H1 (cell line): ENCODE results near the gene JAG1. TPM values are rescaled to one million over a fixed set of nuclear protein-coding genes. Genes with fewer than 3 reads are reported as not detected.

Experiments
- CTCF ChIA-PET: fragments of 300-600 bp; sonication (Branson Sonifier 250); formaldehyde crosslinking; loops from one replicate; lab custom pipeline; 2021; ENCODE audit not compliant: partially characterized antibody; lab: Charles Lee
- POLR2A ChIA-PET: fragments of 300-600 bp; sonication (Branson Sonifier 250); formaldehyde crosslinking; loops from one replicate; lab custom pipeline; 2021; ENCODE audit warnings: inconsistent platforms; ENCODE audit not compliant: partially characterized antibody; lab: Charles Lee
- DNase-seq, 2 experiments: peaks; one replicate each; pipeline versions ENCODE4 v3.0.0 to v3.0.0-alpha.2; 2010 to 2022; ENCODE audit warnings: low spot score in 2 of 2, low read depth in 1 of 2, mixed read lengths in 1 of 2
- FAIRE-seq: peaks from 2 replicates; lab custom pipeline; 2011; peaks lifted over from hg19 to GRCh38; lab: Jason Lieb, UNC
- H2AFZ ChIP-seq: 2 replicates; pipeline ENCODE4 v1.8.1; 2012; ENCODE audit warnings: low read length, inconsistent platforms
- H2AK5ac ChIP-seq: 2 replicates; pipeline ENCODE4 v1.6.1; 2013; ENCODE audit warnings: low read depth, low read length
- H2BK120ac ChIP-seq: replicated peaks from 2 replicates; pipeline ENCODE3; 2013; ENCODE audit warnings: low read depth, low read length, inconsistent platforms
- H2BK12ac ChIP-seq: 2 replicates; pipeline ENCODE4 v1.6.1; 2013; ENCODE audit warnings: low read depth, low read length
- H2BK15ac ChIP-seq: 2 replicates; pipeline ENCODE4 v1.6.1; 2013; ENCODE audit warnings: low read length
- H2BK20ac ChIP-seq: 2 replicates; pipeline ENCODE4 v1.6.1; 2013; ENCODE audit warnings: low read length
- H2BK5ac ChIP-seq: 2 replicates; pipeline ENCODE4 v1.6.1; 2013; ENCODE audit warnings: low read depth, low read length
- H3K14ac ChIP-seq: 2 replicates; pipeline ENCODE4 v1.6.1; 2013; ENCODE audit warnings: inconsistent platforms; ENCODE audit not compliant: insufficient read length
- H3K18ac ChIP-seq: 2 replicates; pipeline ENCODE4 v1.6.1; 2013; ENCODE audit warnings: low read length; ENCODE audit errors: extremely low read depth
- H3K23ac ChIP-seq: 2 replicates; pipeline ENCODE4 v1.6.1; 2013; ENCODE audit warnings: inconsistent platforms; ENCODE audit not compliant: insufficient read length
- H3K23me2 ChIP-seq: 2 replicates; pipeline ENCODE4 v1.6.1; 2013; ENCODE audit warnings: low read depth, low read length
- H3K27ac ChIP-seq: 2 replicates; pipeline ENCODE4 v1.6.1; 2011; ENCODE audit warnings: low read depth, low read length, inconsistent platforms
- H3K27me3 ChIP-seq, 4 experiments: replicated peaks in 1 of 4; 1 replicate in 1 of 4; 2 replicates in 3 of 4; pipeline versions ENCODE4 v1.6.1 to v1.8.1; 2011 to 2013; ENCODE audit warnings: low read length in 3 of 4, mild to moderate bottlenecking in 3 of 4, inconsistent platforms in 2 of 4, mixed read lengths in 2 of 4, moderate library complexity in 1 of 4; ENCODE audit not compliant: control insufficient read depth in 3 of 4, insufficient read depth in 3 of 4; ENCODE audit errors: extremely low read depth in 1 of 4
- H3K36me3 ChIP-seq, 4 experiments: 2 replicates each; pipeline versions ENCODE4 v1.6.1 to v1.8.1; 2011 to 2013; ENCODE audit warnings: mild to moderate bottlenecking in 4 of 4, low read length in 3 of 4, moderate library complexity in 2 of 4, control low read depth in 1 of 4, inconsistent platforms in 1 of 4; ENCODE audit not compliant: insufficient read depth in 4 of 4, control insufficient read depth in 2 of 4
- H3K4ac ChIP-seq: replicated peaks from 2 replicates; pipeline ENCODE3; 2013; ENCODE audit warnings: low read length, low read depth, mixed read lengths, inconsistent platforms; ENCODE audit not compliant: insufficient read length
- H3K4me1 ChIP-seq, 4 experiments: replicated peaks in 1 of 4; 1 replicate in 1 of 4; 2 replicates in 3 of 4; pipeline versions ENCODE4 v1.6.1 to v1.8.1; 2011 to 2013; ENCODE audit warnings: low read length in 3 of 4, inconsistent platforms in 2 of 4, mixed read lengths in 1 of 4; ENCODE audit not compliant: insufficient read depth in 4 of 4, control insufficient read depth in 3 of 4
- H3K4me2 ChIP-seq, 2 experiments: 2 replicates each; pipeline versions ENCODE4 v1.6.1 to v1.8.1; 2011 to 2013; ENCODE audit warnings: low read depth in 2 of 2, low read length in 2 of 2, control low read depth in 1 of 2, inconsistent platforms in 1 of 2, mild to moderate bottlenecking in 1 of 2; ENCODE audit not compliant: insufficient read depth in 1 of 2
- H3K4me3 ChIP-seq, 4 experiments: fragments of 200-600, 300-600 bp in 1 of 4; sonication (generic), shearing (Covaris generic), sonication (Bioruptor Twin) in 1 of 4; 2 replicates each; pipeline versions ENCODE4 v1.5.1 to v1.8.1; 2011 to 2016; ENCODE audit warnings: low read length in 4 of 4, low read depth in 3 of 4, control low read depth in 2 of 4, inconsistent platforms in 2 of 4, mild to moderate bottlenecking in 2 of 4, mixed read lengths in 1 of 4, moderate library complexity in 1 of 4; ENCODE audit not compliant: insufficient read depth in 2 of 4; ENCODE audit errors: extremely low read depth in 1 of 4
- H3K56ac ChIP-seq: replicated peaks from 2 replicates; pipeline ENCODE3; 2013; ENCODE audit warnings: low read depth, mild to moderate bottlenecking, mixed read lengths, low read length, inconsistent platforms; ENCODE audit not compliant: insufficient read length
- H3K79me1 ChIP-seq: 2 replicates; pipeline ENCODE4 v1.6.1; 2013; ENCODE audit warnings: low read depth, low read length, control low read depth
- H3K79me2 ChIP-seq, 2 experiments: 2 replicates each; pipeline versions ENCODE4 v1.6.1 to v1.8.1; 2012 to 2013; ENCODE audit warnings: low read length in 2 of 2, mild to moderate bottlenecking in 2 of 2, inconsistent platforms in 1 of 2; ENCODE audit not compliant: insufficient read depth in 2 of 2, control insufficient read depth in 1 of 2
- H3K9ac ChIP-seq, 4 experiments: replicated peaks in 1 of 4; 1 replicate in 1 of 4; 2 replicates in 3 of 4; pipeline versions ENCODE4 v1.6.1 to v1.8.1; 2011 to 2013; ENCODE audit warnings: low read depth in 3 of 4, low read length in 3 of 4, control low read depth in 2 of 4, mild to moderate bottlenecking in 2 of 4, moderate library complexity in 2 of 4, inconsistent platforms in 1 of 4; ENCODE audit errors: extremely low read depth in 1 of 4
- H3K9me3 ChIP-seq, 2 experiments: 2 replicates each; pipeline versions ENCODE4 v1.6.1 to v1.8.1; 2012 to 2013; ENCODE audit warnings: mild to moderate bottlenecking in 2 of 2, moderate library complexity in 2 of 2, control low read depth in 1 of 2, inconsistent platforms in 1 of 2, low read depth in 1 of 2, low read length in 1 of 2, mixed read lengths in 1 of 2; ENCODE audit not compliant: insufficient read depth in 2 of 2
- H4K20me1 ChIP-seq, 2 experiments: replicated peaks in 1 of 2; 2 replicates each; pipeline versions ENCODE3 to v1.8.1; 2011 to 2013; ENCODE audit warnings: inconsistent platforms in 2 of 2, low read length in 2 of 2, mild to moderate bottlenecking in 1 of 2; ENCODE audit not compliant: insufficient read depth in 2 of 2, control insufficient read depth in 1 of 2
- H4K5ac ChIP-seq: 2 replicates; pipeline ENCODE4 v1.6.1; 2013; ENCODE audit warnings: low read length, low read depth, mixed read lengths, inconsistent platforms; ENCODE audit not compliant: insufficient read length
- H4K8ac ChIP-seq: 2 replicates; pipeline ENCODE4 v1.8.0; 2013; ENCODE audit warnings: mild to moderate bottlenecking, moderate library complexity, low read length, inconsistent platforms; ENCODE audit not compliant: insufficient read depth; ENCODE audit errors: extremely low read depth
- H4K91ac ChIP-seq: replicated peaks from 2 replicates; pipeline ENCODE3; 2013; ENCODE audit warnings: low read length, mixed read lengths, inconsistent platforms; ENCODE audit not compliant: insufficient read length
- ASH2L ChIP-seq: fragments of 200-600, 300-600 bp; sonication (generic); IDR thresholded peaks from one replicate; pipeline ENCODE4 v1.7.1; 2017; ENCODE audit warnings: low read length
- E2F6 ChIP-seq: IDR thresholded peaks from 2 replicates; pipeline ENCODE4 v1.6.1; 2012; ENCODE audit warnings: inconsistent platforms
- FOSL1 ChIP-seq: IDR thresholded peaks from 2 replicates; pipeline ENCODE4 v1.6.1; 2011; ENCODE audit warnings: mild to moderate bottlenecking, low read depth, low read length, moderate library complexity; ENCODE audit not compliant: insufficient read depth
- GTF2F1 ChIP-seq: IDR thresholded peaks from 2 replicates; pipeline ENCODE4 v1.6.1; 2012; ENCODE audit warnings: low read depth, low read length, improper control_type of control experiment, borderline replicate concordance
- HDAC6 ChIP-seq: IDR thresholded peaks from one replicate; pipeline ENCODE4 v1.7.1; 2012; ENCODE audit warnings: low read depth, mild to moderate bottlenecking, inconsistent platforms, low read length, moderate library complexity
- RBBP5 ChIP-seq: IDR thresholded peaks from 2 replicates; pipeline ENCODE4 v1.7.1; 2012; ENCODE audit warnings: low read depth, mild to moderate bottlenecking, inconsistent platforms, low read length, moderate library complexity, borderline replicate concordance
- SP1 ChIP-seq: IDR thresholded peaks from 2 replicates; pipeline ENCODE4 v1.6.1; 2011; ENCODE audit warnings: low read depth, low read length
- WGBS, 2 experiments: shearing (Covaris generic) in 1 of 2; methylation state at CpG; one replicate each; pipeline versions ENCODE4 v1.1.6 to v1.1.7; 2013 to 2015; ENCODE audit warnings: low lambda C conversion rate in 2 of 2, mixed read lengths in 2 of 2, inconsistent platforms in 1 of 2, low coverage in 1 of 2, missing lambda C conversion rate in 1 of 2; ENCODE audit not compliant: insufficient replicate concordance in 2 of 2, insufficient coverage in 1 of 2, insufficient read length in 1 of 2; ENCODE audit errors: extremely low coverage in 1 of 2, missing lambda C conversion rate in 1 of 2; 5-methylcytosine and 5-hydroxymethylcytosine counted together
- polyA plus RNA-seq, 7 experiments: library from polyadenylated mRNA; depleted of rRNA in 3 of 7; stranded (reverse) in 5 of 7; unstranded in 2 of 7; fragments of >200 nt in 5 of 7; fragments of 200-250 nt in 2 of 7; gene quantifications; 1 replicate in 5 of 7; 2 replicates in 1 of 7; 4 replicates in 1 of 7; pipeline versions ENCODE4 v1.2.1 to v1.2.3, GENCODE V29; 2011 to 2013; ENCODE audit warnings: missing spikeins in 2 of 7, mixed read lengths in 2 of 7
- total RNA-seq: library from RNA; stranded (reverse); fragmentation: NEBNext Ultra II Directional; extraction: Animal tissue kit (Norgen Biotek cat#: 25700); gene quantifications from 2 replicates; pipeline ENCODE4 v1.2.1, GENCODE V29; 2021

JAG1 gene
- total and polyA plus RNA-seq, 2 of the 8 experiments (the other 6 are each of a cell fraction or from before 2014, with no cell fraction given): 13.5 to 27.3 TPM

GRCh38 chr20:10707068-10707467, 33.3 kb upstream of the JAG1 start:
- H4K5ac ChIP-seq: no peak overlapping the region
- no peaks in the 10 kb centered on the region for H3K36me3 ChIP-seq
- H3K9ac ChIP-seq: no peak overlapping the region
- no peak overlapping the region for H3K14ac ChIP-seq
- no peak overlapping the region for H2AFZ ChIP-seq
- H3K23ac ChIP-seq: no peak overlapping the region
- H3K79me2 ChIP-seq: no peaks in the 10 kb centered on the region
- CTCF ChIA-PET: interaction anchor here (1.0 to 3.7 kb wide), 2 partner anchors 12 to 565 kb away, joined by 3 to 28 read pairs; no protein-coding TSS in a partner anchor
- H2BK15ac ChIP-seq: no peak overlapping the region
- no peaks in the 10 kb centered on the region for H3K27me3 ChIP-seq
- peaks cover 3% of the 10 kb centered on the region; the same call in 1 of the 2 replicates for H3K23me2 ChIP-seq
- no peaks in the 10 kb centered on the region for H3K4me1 ChIP-seq
- no peaks in the 10 kb centered on the region for H3K9me3 ChIP-seq
- H2BK5ac ChIP-seq: no peak overlapping the region
- no peak overlapping the region for H4K91ac ChIP-seq
- TF ChIP-seq HDAC6 (no peak), E2F6 (no peak), FOSL1 (no peak), ASH2L (no peak), SP1 (no peak), GTF2F1 (no peak), RBBP5 (no peak)
- FAIRE-seq (no peak), DNase-seq (no peak)
- POLR2A ChIA-PET: no interaction called here
- H2BK20ac ChIP-seq: no peak overlapping the region
- H4K20me1 ChIP-seq: no peaks in the 10 kb centered on the region
- 84% methylated on average over 4 of the region's 4 CpGs; no CpG with 5 or more reads in 1 of the 2 experiments for WGBS, 2 experiments
- H4K8ac ChIP-seq: no peak overlapping the region
- no peak overlapping the region for H3K4me3 ChIP-seq
- no peak overlapping the region for H3K27ac ChIP-seq
- no peak overlapping the region for H3K56ac ChIP-seq
- H3K18ac ChIP-seq: no peak overlapping the region
- no peaks in the 10 kb centered on the region for H3K79me1 ChIP-seq
- no peak overlapping the region for H2AK5ac ChIP-seq
- no peak overlapping the region for H3K4me2 ChIP-seq
- H3K4ac ChIP-seq: no peak overlapping the region
- no peak overlapping the region for H2BK120ac ChIP-seq
- no peak overlapping the region for H2BK12ac ChIP-seq
